KMS-11 (cell line): ENCODE data around the gene COQ8B.

Experiments
- H2AFZ ChIP-seq: fragments of 200-600 bp; sonication (generic); 2 replicates; pipeline ENCODE4 v1.6.1; 2016; ENCODE audit warnings: antibody characterized with exemption, mixed run types, low read depth
- H3K27ac ChIP-seq: fragments of 200-600 bp; sonication (generic); 2 replicates; pipeline ENCODE4 v1.6.1; 2016; ENCODE audit warnings: mild to moderate bottlenecking, mixed run types
- H3K27me3 ChIP-seq: fragments of 200-600 bp; sonication (generic); 2 replicates; pipeline ENCODE4 v1.6.1; 2017; ENCODE audit warnings: mild to moderate bottlenecking, low read depth, mixed run types, moderate library complexity; ENCODE audit not compliant: insufficient read depth
- H3K36me3 ChIP-seq: fragments of 200-600 bp; sonication (generic); 2 replicates; pipeline ENCODE4 v1.6.1; 2017; ENCODE audit warnings: mild to moderate bottlenecking, mixed run types; ENCODE audit not compliant: insufficient read depth
- H3K4me1 ChIP-seq: fragments of 200-600 bp; sonication (generic); 2 replicates; pipeline ENCODE4 v1.6.1; 2016; ENCODE audit warnings: mild to moderate bottlenecking, low read depth, mixed run types; ENCODE audit not compliant: poor library complexity, severe bottlenecking
- H3K4me2 ChIP-seq: fragments of 200-600 bp; sonication (generic); 2 replicates; pipeline ENCODE4 v1.7.0; 2016; ENCODE audit warnings: mild to moderate bottlenecking, mixed run types
- H3K4me3 ChIP-seq: fragments of 200-600 bp; sonication (generic); IDR thresholded peaks from 2 replicates; pipeline ENCODE4 v1.6.1; 2017; ENCODE audit warnings: low read depth, low read length, mixed read lengths; ENCODE audit not compliant: insufficient read depth
- H3K79me2 ChIP-seq: fragments of 200-600 bp; sonication (generic); 2 replicates; pipeline ENCODE4 v1.6.1; 2016; ENCODE audit warnings: low read depth, mixed run types; ENCODE audit not compliant: insufficient read depth
- H3K9ac ChIP-seq: fragments of 200-600 bp; sonication (generic); 2 replicates; pipeline ENCODE4 v1.6.1; 2016; ENCODE audit warnings: mild to moderate bottlenecking, mixed run types
- H4K20me1 ChIP-seq: fragments of 200-600 bp; sonication (generic); 2 replicates; pipeline ENCODE4 v1.6.1; 2016; ENCODE audit warnings: mild to moderate bottlenecking, mixed run types; ENCODE audit not compliant: insufficient read depth
- TF ChIP-seq, protein P1 (sequence below): fragments of 200-600 bp; sonication (generic); conservative IDR thresholded peaks from 2 replicates; pipeline ENCODE4 v1.6.1; 2017; ENCODE audit warnings: low read depth, mild to moderate bottlenecking, antibody characterized with exemption, low read length, moderate library complexity, mixed read lengths

The COQ8B gene

GRCh38 chr19:40681039-40681438 is 35.6 kb downstream of the COQ8B start:
- Histone ChIP-seq H3K4me3 (no peak overlapping the region), H3K4me2 (no peak overlapping the region), H4K20me1 (no peaks in the 10 kb centered on the region), H3K27ac (no peak overlapping the region), H2AFZ (no peak overlapping the region), H3K4me1 (no peaks in the 10 kb centered on the region), H3K36me3 (no peaks in the 10 kb centered on the region; the same call in 1 of the 2 replicates), H3K9ac (no peak overlapping the region), H3K27me3 (no peaks in the 10 kb centered on the region), H3K79me2 (no peaks in the 10 kb centered on the region)
- TF ChIP-seq, protein P1, sequence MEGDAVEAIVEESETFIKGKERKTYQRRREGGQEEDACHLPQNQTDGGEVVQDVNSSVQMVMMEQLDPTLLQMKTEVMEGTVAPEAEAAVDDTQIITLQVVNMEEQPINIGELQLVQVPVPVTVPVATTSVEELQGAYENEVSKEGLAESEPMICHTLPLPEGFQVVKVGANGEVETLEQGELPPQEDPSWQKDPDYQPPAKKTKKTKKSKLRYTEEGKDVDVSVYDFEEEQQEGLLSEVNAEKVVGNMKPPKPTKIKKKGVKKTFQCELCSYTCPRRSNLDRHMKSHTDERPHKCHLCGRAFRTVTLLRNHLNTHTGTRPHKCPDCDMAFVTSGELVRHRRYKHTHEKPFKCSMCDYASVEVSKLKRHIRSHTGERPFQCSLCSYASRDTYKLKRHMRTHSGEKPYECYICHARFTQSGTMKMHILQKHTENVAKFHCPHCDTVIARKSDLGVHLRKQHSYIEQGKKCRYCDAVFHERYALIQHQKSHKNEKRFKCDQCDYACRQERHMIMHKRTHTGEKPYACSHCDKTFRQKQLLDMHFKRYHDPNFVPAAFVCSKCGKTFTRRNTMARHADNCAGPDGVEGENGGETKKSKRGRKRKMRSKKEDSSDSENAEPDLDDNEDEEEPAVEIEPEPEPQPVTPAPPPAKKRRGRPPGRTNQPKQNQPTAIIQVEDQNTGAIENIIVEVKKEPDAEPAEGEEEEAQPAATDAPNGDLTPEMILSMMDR = no peak

DNA sequence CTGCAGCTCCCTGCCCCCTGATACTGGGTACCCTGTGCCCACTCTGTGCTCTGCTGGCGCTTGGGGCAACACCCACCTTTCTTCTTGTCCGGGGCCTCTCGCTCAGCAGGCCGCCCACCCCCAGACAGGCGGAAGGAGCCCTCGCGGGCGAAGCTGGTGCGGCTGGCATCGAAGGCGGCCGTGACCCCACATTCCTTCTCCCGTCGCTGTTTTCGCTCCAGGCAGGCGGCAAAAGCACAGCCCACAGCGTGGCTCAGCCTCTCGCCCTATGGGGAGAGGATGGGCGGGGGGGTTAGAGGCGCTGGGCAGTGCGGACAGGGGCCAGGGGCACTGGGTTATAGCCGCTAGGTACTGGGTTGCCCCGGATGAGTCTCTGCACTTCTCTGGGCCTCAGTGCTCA is 39.5 kb downstream of the COQ8B start:
- no peaks in the 10 kb centered on the region; the same call in 1 of the 2 replicates for H3K36me3 ChIP-seq

GRCh38 chr19:40674291-40674690 is 42.4 kb downstream of the COQ8B start:
- H2AFZ ChIP-seq = no peak overlapping the region
- H3K4me3 ChIP-seq = no peak overlapping the region
- H3K36me3 ChIP-seq = no peaks in the 10 kb centered on the region; the same call in 1 of the 2 replicates
- TF ChIP-seq, protein P1 = no peak
- H3K79me2 ChIP-seq = no peaks in the 10 kb centered on the region
- no peak overlapping the region; the same call in 1 of the 2 replicates for H3K27ac ChIP-seq
- H3K27me3 ChIP-seq = no peaks in the 10 kb centered on the region
- peaks cover 8% of the 10 kb centered on the region for H3K4me1 ChIP-seq
- no peak overlapping the region for H3K9ac ChIP-seq
- H3K4me2 ChIP-seq = no peak overlapping the region
- H4K20me1 ChIP-seq = no peaks in the 10 kb centered on the region

More for the DNA sequence above, 39.5 kb downstream of the COQ8B start:
- H3K27me3 ChIP-seq = no peaks in the 10 kb centered on the region
- H2AFZ ChIP-seq = no peak overlapping the region
- H3K4me1 ChIP-seq = peaks cover 8% of the 10 kb centered on the region
- no peaks in the 10 kb centered on the region for H3K79me2 ChIP-seq
- no peak overlapping the region for H3K9ac ChIP-seq
- no peak overlapping the region for H3K27ac ChIP-seq
- H3K4me3 ChIP-seq = no peak overlapping the region
- TF ChIP-seq, protein P1 = no peak
- no peak overlapping the region for H3K4me2 ChIP-seq
- no peaks in the 10 kb centered on the region for H4K20me1 ChIP-seq

DNA sequence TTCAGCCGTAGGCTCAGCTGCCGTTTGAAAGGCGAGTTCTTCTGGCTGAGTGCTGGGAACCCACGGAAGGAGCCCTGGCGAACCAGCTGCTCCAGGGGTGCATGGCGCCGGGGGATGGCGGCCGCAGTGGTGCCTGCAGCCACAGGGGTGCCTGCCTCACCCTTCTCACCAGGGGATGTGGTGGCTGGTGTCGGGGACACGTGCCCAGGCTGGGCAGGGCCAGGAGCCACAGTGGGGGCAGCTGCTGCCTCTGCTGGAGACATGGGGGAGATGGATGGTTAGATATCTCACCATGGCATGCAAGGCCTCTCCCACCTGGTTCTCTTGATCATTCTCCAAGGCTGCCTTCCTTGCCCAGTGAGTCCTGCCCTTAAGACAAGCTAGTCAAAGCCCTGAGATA is 43.3 kb downstream of the COQ8B start:
- H3K27ac ChIP-seq = no peak overlapping the region
- no peak overlapping the region for H3K9ac ChIP-seq
- H3K79me2 ChIP-seq = no peaks in the 10 kb centered on the region
- no peak overlapping the region for H3K4me2 ChIP-seq
- no peak overlapping the region for H3K4me3 ChIP-seq
- no peak overlapping the region for H2AFZ ChIP-seq
- TF ChIP-seq, protein P1 = no peak
- H3K4me1 ChIP-seq = peaks cover 8% of the 10 kb centered on the region
- H3K27me3 ChIP-seq = no peaks in the 10 kb centered on the region
- no peaks in the 10 kb centered on the region; the same call in 1 of the 2 replicates for H3K36me3 ChIP-seq
- H4K20me1 ChIP-seq = no peaks in the 10 kb centered on the region
